ENCODE measurements around the gene SEMA6D.

Gene SEMA6D

DNA sequence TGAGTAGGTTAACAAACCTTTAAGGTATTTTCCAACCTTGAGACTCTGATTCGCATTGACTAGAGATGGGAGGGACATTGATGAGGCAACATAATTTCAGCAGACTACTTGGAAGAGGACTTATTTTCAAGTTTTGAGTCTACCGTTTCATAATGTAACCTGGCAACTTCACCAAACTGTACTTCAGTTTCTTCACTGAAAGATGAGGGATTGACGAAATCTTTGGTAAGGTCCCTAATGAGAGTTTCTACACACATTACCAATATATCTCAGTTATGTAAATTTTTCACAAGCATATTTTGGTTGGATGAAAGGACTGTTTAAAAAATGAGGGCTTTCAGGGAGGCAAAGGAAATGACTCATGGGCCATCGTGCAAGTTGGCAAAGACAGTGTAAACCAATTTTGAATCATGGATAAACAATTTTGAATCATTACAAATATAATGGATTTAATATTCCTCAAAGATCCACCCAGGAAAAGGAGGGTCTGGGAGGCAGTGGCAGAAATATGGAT, 28.7 kb upstream of the SEMA6D start:
- Histone ChIP-seq H3K4me3 (ENCODE audit: low read depth in 1 of 2, low read length in 1 of 2) (no peak overlapping the region), H3K27me3 (peaks cover 5% of the 10 kb centered on the region), H3K9me3 (no peaks in the 10 kb centered on the region), H3K27ac (no peak overlapping the region), H3K4me1 (ENCODE audit: control insufficient read depth in 1 of 2, insufficient read depth in 1 of 2, low read depth in 1 of 2, low read length in 1 of 2) (no peaks in the 10 kb centered on the region), H3K36me3 (no peaks in the 10 kb centered on the region)
- TF ChIP-seq, protein P1, sequence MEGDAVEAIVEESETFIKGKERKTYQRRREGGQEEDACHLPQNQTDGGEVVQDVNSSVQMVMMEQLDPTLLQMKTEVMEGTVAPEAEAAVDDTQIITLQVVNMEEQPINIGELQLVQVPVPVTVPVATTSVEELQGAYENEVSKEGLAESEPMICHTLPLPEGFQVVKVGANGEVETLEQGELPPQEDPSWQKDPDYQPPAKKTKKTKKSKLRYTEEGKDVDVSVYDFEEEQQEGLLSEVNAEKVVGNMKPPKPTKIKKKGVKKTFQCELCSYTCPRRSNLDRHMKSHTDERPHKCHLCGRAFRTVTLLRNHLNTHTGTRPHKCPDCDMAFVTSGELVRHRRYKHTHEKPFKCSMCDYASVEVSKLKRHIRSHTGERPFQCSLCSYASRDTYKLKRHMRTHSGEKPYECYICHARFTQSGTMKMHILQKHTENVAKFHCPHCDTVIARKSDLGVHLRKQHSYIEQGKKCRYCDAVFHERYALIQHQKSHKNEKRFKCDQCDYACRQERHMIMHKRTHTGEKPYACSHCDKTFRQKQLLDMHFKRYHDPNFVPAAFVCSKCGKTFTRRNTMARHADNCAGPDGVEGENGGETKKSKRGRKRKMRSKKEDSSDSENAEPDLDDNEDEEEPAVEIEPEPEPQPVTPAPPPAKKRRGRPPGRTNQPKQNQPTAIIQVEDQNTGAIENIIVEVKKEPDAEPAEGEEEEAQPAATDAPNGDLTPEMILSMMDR (IDR thresholded peaks at IDR 0.05): no peak

DNA sequence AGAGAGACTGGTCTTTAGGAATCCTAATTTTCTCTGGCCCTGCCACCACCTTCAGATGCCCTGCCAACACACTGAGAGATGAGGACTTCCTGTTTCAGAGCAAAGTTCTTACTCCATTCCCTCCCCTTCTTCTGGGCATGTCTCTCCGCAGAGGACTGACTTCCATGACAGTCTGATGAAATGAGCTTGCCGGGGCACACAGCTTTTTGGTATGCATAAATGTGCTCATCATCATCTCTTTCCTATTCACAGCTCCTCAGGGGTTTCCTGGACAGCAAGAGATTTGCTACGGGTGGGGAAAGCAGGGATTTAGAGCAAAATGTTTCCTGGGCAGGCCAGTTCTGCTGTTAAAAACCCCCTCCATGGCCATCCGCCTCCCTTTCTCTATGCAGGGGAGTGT, 27.6 kb upstream of the SEMA6D start:
- no peaks in the 10 kb centered on the region for H3K9me3 ChIP-seq

DNA sequence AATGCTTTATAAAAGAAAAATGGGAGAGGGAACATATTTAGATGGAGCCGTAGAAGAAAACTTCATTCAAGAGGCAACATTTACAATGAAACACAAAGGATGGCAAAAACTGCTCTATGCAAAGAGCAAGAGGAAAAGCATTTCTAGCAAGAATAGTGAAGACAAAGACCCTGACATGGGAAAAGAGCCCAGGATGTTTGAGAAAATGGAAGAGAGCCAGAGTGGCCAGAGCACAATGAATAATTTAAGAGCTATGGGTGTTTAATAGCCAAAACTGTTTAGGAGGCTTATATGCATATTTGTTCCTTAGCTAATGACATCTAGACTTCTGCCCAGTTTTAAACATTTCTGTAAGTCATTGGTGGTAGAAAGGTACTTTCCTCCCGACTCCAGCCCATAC, 25.4 kb upstream of the SEMA6D start:
- H3K9me3 ChIP-seq: no peaks in the 10 kb centered on the region
- H3K27me3 ChIP-seq: peaks cover 5% of the 10 kb centered on the region
- no peak overlapping the region for H3K27ac ChIP-seq
- H3K4me1 ChIP-seq (ENCODE audit: control insufficient read depth in 1 of 2, insufficient read depth in 1 of 2, low read depth in 1 of 2, low read length in 1 of 2): no peaks in the 10 kb centered on the region
- H3K4me3 ChIP-seq (ENCODE audit: low read depth in 1 of 2, low read length in 1 of 2): no peak overlapping the region
- no peaks in the 10 kb centered on the region for H3K36me3 ChIP-seq
- TF ChIP-seq, protein P1 (IDR thresholded peaks at IDR 0.05): no peak

More for the DNA sequence above, 27.6 kb upstream of the SEMA6D start:
- H3K4me3 ChIP-seq (ENCODE audit: low read depth in 1 of 2, low read length in 1 of 2): no peak overlapping the region
- TF ChIP-seq, protein P1 (IDR thresholded peaks at IDR 0.05): no peak
- peaks cover 5% of the 10 kb centered on the region for H3K27me3 ChIP-seq
- no peak overlapping the region for H3K27ac ChIP-seq
- no peaks in the 10 kb centered on the region for H3K4me1 ChIP-seq (ENCODE audit: control insufficient read depth in 1 of 2, insufficient read depth in 1 of 2, low read depth in 1 of 2, low read length in 1 of 2)
- no peaks in the 10 kb centered on the region for H3K36me3 ChIP-seq

DNA sequence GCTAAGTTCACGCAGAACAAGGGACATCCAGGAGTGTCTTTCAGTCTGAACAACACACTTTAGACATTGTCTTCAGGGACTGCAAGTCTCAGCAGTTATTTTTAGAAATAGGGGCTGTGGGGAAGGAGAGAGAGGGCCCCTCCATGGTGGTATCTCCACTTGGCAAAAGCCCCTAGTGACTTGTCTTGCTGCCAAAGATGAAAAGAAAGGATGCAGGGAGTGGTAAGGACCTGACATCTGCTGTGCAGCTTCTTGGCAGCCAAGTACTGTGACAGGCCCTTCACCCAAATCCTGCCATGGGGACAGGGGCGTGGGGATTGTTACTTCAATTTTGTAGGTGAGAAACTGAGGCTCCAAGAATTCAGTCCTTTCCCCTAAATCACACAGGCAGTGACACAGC, 21.0 kb upstream of the SEMA6D start:
- peaks cover 5% of the 10 kb centered on the region for H3K27me3 ChIP-seq
- H3K9me3 ChIP-seq: no peaks in the 10 kb centered on the region
- H3K4me3 ChIP-seq (ENCODE audit: low read depth in 1 of 2, low read length in 1 of 2): no peak overlapping the region
- TF ChIP-seq, protein P1 (IDR thresholded peaks at IDR 0.05): no peak
- H3K27ac ChIP-seq: no peak overlapping the region
- no peaks in the 10 kb centered on the region for H3K36me3 ChIP-seq
- H3K4me1 ChIP-seq (ENCODE audit: control insufficient read depth in 1 of 2, insufficient read depth in 1 of 2, low read depth in 1 of 2, low read length in 1 of 2): no peaks in the 10 kb centered on the region

DNA sequence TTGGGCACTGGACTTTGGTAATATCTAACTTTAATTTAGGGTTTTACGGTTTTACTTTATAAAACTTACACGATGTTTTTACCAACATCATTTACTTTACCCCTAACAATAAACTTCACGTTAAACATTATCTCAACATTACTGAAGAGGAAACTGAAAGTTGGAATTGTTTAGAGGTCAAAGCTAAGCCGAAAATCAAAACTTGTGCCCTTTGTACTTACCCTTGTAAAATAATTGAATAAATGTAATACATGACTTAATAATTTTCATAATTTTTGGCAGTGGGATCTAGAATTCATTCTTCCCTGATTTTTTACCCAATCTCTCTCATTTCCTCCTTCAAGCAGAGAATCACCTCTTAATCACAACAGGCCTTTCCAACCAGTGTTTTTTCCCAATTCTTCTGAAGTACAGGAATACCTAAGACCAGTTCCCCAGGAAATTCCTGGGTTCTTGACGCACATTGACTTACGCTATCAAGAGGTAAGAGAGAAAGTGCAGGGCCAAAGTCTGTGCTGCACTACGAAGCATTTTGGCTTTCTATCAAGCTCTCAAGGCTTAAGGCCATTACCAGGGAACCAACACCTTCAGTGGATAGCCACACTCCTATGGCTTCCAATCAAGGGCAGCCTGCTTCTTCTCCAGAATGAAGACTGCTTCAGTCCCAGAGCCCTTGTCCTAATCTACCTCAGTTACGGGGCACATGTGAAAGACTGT, 11.9 kb upstream of the SEMA6D start:
- TF ChIP-seq, protein P1 (IDR thresholded peaks at IDR 0.05): no peak
- no peaks in the 10 kb centered on the region for H3K36me3 ChIP-seq

More for the DNA sequence above, 11.9 kb upstream of the SEMA6D start:
- Histone ChIP-seq H3K27me3 (no peaks in the 10 kb centered on the region), H3K4me1 (ENCODE audit: control insufficient read depth in 1 of 2, insufficient read depth in 1 of 2, low read depth in 1 of 2, low read length in 1 of 2) (no peaks in the 10 kb centered on the region), H3K27ac (no peak overlapping the region), H3K9me3 (no peaks in the 10 kb centered on the region), H3K4me3 (ENCODE audit: low read depth in 1 of 2, low read length in 1 of 2) (no peak overlapping the region)

Data from neutrophil (primary cell).